Testis (tissue), 3 donors: ENCODE results near the gene RNF166. TPM values are rescaled to one million over a fixed set of nuclear protein-coding genes. Genes with fewer than 3 reads are reported as not detected.

Source experiments
- DNase-seq: peaks from one replicate; pipeline ENCODE4 v3.0.0-alpha.2; 2019
- H3K27ac ChIP-seq, 2 donors: fragments of 200-600 bp; sonication (generic); one replicate each; pipeline ENCODE4 v1.5.1; 2019
- H3K27me3 ChIP-seq: fragments of 200-600 bp; sonication (generic); one replicate; pipeline ENCODE4 v1.5.1; 2019
- H3K36me3 ChIP-seq: fragments of 200-600 bp; sonication (generic); one replicate; pipeline ENCODE4 v1.5.1; 2017; ENCODE audit warnings: low read depth; ENCODE audit errors: missing control alignments
- H3K4me1 ChIP-seq: fragments of 200-600 bp; sonication (generic); one replicate; pipeline ENCODE4 v1.5.1; 2019
- H3K4me3 ChIP-seq, 2 donors: fragments of 200-600 bp; sonication (generic); one replicate each; pipeline ENCODE4 v1.5.1; 2017 to 2019
- H3K9me3 ChIP-seq: fragments of 200-600 bp; sonication (generic); one replicate; pipeline ENCODE4 v1.5.1; 2017
- POLR2A ChIP-seq: fragments of 450-650 bp; IDR thresholded peaks from one replicate; pipeline ENCODE4 v1.6.1; 2017; ENCODE audit warnings: antibody characterized with exemption, mild to moderate bottlenecking, moderate library complexity
- WGBS, 2 donors: methylation state at CpG; one replicate each; pipeline ENCODE4 v1.1.5; 2018; 5-methylcytosine and 5-hydroxymethylcytosine counted together
- intact Hi-C: fragments of 100-400 bp; cut with DNase I; formaldehyde crosslinking; loops from one replicate; pipeline ENCODE4 v1.15.1; 2023; ENCODE audit warnings: low total_unique reads
- polyA plus RNA-seq: library from polyadenylated mRNA; stranded (reverse); fragments of 350-450 nt; fragmentation: Illumina TruSeq; extraction: RNeasy Lipid Tissue Mini Kit (QIAGEN cat#74804); gene quantifications from one replicate; pipeline ENCODE4 v1.2.3, GENCODE V29; 2014; ENCODE audit warnings: low read depth, low replicate concordance; ENCODE audit not compliant: insufficient read depth
- total RNA-seq, 2 donors: library from RNA; depleted of rRNA; stranded (reverse); fragments of >200 nt; gene quantifications; one replicate each; pipeline ENCODE4 v1.2.3, GENCODE V29; 2016
- TF ChIP-seq, protein P1 (sequence below), 3 experiments: fragments of 450-650 bp in 2 of 3; fragments of 200-600 bp in 1 of 3; sonication (generic) in 1 of 3; IDR thresholded peaks; one replicate each; pipeline ENCODE4 v1.5.1; 2016 to 2019; ENCODE audit warnings: antibody characterized with exemption in 3 of 3, mild to moderate bottlenecking in 2 of 3, moderate library complexity in 1 of 3

RNF166 gene
- total and polyA plus RNA-seq, 3 donors from 2014 or later: 18.3 to 41.3 (median 37.4) TPM

DNA sequence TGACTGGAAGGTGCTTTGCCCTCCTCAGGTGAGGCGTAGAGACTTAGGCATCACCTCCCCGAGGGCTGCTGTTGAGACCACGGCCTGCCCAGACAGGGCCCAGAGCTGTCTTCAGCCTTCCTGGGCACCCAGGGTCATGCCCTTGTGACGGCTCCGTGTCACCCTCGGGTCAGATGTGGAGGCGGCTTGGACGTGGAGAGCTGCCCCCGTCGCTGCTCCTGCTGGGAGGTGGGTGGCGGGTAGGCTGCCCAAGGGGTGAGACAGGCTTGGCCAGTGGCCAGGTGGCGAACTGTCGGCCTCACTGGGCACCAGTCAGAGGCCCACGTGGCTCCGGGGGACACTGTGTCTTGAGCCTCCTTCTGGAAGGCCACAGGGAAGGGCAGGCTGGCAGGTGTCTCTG lies 11.0 kb downstream of the RNF166 start:
- TF ChIP-seq, protein P1, sequence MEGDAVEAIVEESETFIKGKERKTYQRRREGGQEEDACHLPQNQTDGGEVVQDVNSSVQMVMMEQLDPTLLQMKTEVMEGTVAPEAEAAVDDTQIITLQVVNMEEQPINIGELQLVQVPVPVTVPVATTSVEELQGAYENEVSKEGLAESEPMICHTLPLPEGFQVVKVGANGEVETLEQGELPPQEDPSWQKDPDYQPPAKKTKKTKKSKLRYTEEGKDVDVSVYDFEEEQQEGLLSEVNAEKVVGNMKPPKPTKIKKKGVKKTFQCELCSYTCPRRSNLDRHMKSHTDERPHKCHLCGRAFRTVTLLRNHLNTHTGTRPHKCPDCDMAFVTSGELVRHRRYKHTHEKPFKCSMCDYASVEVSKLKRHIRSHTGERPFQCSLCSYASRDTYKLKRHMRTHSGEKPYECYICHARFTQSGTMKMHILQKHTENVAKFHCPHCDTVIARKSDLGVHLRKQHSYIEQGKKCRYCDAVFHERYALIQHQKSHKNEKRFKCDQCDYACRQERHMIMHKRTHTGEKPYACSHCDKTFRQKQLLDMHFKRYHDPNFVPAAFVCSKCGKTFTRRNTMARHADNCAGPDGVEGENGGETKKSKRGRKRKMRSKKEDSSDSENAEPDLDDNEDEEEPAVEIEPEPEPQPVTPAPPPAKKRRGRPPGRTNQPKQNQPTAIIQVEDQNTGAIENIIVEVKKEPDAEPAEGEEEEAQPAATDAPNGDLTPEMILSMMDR (IDR thresholded peaks at IDR 0.05): no peak
- TF ChIP-seq POLR2A: no peak

DNA sequence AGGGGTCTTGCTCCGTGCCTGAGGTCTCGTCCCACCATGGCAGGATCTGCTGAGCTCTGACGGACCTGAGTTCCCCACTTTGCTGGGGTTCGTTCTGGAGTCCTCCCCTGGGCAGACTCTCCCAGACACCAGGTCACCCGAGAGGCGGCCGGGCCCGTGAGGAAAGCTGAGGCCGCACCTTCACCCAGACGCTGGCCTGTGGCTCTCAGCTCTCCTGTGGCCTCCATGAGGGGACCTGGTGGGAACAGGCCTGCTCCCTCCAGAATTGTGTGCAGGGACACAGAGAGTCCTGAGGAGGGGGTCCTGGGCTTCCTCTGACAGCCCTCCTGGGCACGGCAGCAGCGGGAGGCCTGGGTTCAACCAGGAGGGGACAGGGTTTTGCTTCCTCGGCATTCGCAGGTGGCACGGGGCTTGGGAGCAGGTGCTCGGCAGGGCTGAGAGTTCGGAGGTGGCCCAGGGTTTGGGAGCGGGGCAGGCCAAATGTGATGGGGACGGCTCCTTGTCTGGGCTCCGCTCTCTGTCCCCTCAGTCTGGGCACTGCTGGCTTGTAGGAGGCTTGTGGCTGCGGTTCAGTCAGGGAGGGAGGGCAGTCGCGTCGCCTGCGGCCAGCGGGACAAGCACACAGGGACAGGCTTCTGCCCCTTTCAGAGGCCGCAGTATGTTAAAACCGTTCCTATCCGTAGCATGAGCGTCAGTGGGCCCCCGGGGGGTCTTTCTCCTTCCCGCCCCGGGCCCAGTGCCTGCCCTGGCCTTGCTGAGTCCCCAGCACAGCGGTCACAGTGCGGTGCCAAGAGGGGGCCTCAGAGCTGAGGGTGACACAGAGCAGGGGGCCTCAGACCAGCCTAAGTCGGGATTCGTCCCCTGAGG lies 11.8 kb downstream of the RNF166 start:
- no peaks in the 10 kb centered on the region for H3K36me3 ChIP-seq
- no peak for DNase-seq
- H3K27me3 ChIP-seq: no peaks in the 10 kb centered on the region
- intact Hi-C loops: no loop called here
- 88 to 96% methylated on average over 12 to 37 of the region's 37 CpGs for WGBS, 2 donors
- TF ChIP-seq POLR2A: no peak
- TF ChIP-seq, protein P1 (IDR thresholded peaks at IDR 0.05): no peak
- no peaks in the 10 kb centered on the region for H3K9me3 ChIP-seq
- H3K27ac ChIP-seq: no peak overlapping the region
- no peaks in the 10 kb centered on the region for H3K4me1 ChIP-seq
- H3K4me3 ChIP-seq: no peak overlapping the region

More for the DNA sequence above, 11.0 kb downstream of the RNF166 start:
- H3K9me3 ChIP-seq: no peaks in the 10 kb centered on the region
- no peak for DNase-seq
- H3K27me3 ChIP-seq: no peaks in the 10 kb centered on the region
- H3K36me3 ChIP-seq: no peaks in the 10 kb centered on the region
- WGBS, 2 donors: 75% methylated on average over 15 of the region's 15 CpGs; no CpG with 5 or more reads in 1 of the 2 donors
- H3K4me3 ChIP-seq: no peak overlapping the region
- H3K27ac ChIP-seq: no peak overlapping the region
- intact Hi-C loops: no loop called here
- no peaks in the 10 kb centered on the region for H3K4me1 ChIP-seq

DNA sequence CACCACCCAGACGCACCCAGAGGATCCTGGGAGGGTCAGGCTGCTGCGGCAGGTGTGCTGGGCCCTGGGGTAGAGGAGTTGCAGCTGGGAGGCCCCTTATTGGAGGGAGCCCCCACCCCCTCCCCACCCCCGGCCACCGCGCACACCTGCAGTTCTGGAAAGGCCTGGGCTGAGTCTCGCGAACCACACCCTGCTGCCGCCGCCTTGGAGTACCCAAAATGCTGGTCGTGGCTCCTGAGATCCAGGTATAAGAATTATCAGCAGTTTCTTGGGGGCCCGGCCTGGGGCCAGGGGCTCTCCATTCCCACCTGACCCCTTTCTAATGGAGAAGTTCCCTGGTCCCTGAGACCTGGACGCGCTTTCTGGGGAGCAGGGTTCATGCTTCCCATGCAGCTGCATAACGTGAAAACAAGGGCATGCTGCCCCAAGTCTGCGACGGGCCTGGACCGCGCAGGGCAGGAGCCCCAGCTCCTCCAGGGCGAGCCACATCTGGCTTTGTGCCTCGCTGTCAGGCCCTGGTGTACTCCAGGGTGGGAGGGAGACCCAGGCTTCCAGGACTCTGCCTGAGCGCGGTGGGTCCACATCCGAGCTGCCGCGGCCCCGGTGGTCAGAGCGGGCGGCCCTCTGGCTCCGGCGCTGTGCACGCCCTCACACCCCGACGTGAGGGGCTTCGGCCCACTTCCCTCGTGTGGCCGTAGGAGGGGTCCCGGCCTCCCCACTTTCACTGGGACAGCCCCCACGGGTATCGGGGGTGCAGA lies 12.6 kb downstream of the RNF166 start:
- Histone ChIP-seq H3K36me3 (no peaks in the 10 kb centered on the region), H3K4me1 (no peaks in the 10 kb centered on the region), H3K27me3 (no peaks in the 10 kb centered on the region), H3K4me3 (no peak overlapping the region), H3K27ac (no peak overlapping the region), H3K9me3 (no peaks in the 10 kb centered on the region)
- WGBS, 2 donors: 90 to 91% methylated on average over 34 to 39 of the region's 39 CpGs
- TF ChIP-seq POLR2A: no peak
- TF ChIP-seq, protein P1 (IDR thresholded peaks at IDR 0.05): no peak
- no peak for DNase-seq
- intact Hi-C loops: no loop called here

DNA sequence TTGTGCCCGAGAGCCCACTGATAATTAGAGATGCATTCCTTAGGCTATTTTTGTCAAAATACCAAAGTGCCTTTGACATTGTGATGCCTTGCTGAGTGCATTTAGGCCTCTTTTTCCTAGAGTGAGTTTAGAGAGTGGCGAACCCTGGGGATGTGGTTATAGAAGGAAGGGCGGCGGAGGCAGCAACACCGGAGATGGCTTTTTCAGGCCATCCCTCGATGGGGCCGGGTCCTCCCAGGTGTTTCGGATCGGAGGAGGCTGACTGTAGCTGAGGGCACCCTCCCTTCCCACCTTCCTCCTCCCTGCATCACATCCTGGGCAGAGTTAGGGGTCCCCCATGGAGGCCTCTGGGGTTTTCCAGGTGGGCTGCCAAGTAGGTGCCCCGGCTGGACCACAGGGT lies 13.3 kb downstream of the RNF166 start:
- no peak for TF ChIP-seq POLR2A
- TF ChIP-seq, protein P1 (IDR thresholded peaks at IDR 0.05): no peak
- Histone ChIP-seq H3K36me3 (no peaks in the 10 kb centered on the region), H3K4me1 (peaks cover 4% of the 10 kb centered on the region), H3K27ac (no peak overlapping the region), H3K27me3 (no peaks in the 10 kb centered on the region), H3K4me3 (no peak overlapping the region), H3K9me3 (no peaks in the 10 kb centered on the region)
- WGBS, 2 donors: 80 to 84% methylated on average over 10 of the region's 10 CpGs
- intact Hi-C loops: no loop called here
- DNase-seq: no peak
